HG02623 (cell line): ENCODE measurements around the gene LMBRD1.

Source experiments
- ATAC-seq: cut with Tn5 transposase; IDR thresholded peaks from one replicate; pipeline ENCODE4 v1.9.1; 2021; ENCODE audit warnings: moderate library complexity; ENCODE audit not compliant: unreplicated experiment

LMBRD1 gene

DNA sequence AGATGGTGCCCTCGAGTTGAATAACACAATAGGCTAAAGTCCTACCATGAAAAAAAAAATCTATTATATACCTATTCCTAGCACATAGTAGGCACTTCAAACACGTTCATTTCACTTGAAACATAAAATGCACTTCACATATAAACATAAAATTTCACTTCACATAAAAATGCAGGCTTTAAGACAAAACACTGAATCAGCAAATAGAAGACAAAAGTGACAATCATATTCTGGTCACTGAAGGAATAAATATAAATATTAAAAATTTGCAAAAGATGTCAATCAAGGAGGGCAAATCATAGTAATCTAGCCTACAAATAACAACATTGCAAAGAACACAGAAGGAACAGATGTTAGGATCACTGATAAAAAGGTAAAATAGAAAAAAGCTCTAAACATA is 153.1 kb downstream of the LMBRD1 start:
- ATAC-seq = no peak

DNA sequence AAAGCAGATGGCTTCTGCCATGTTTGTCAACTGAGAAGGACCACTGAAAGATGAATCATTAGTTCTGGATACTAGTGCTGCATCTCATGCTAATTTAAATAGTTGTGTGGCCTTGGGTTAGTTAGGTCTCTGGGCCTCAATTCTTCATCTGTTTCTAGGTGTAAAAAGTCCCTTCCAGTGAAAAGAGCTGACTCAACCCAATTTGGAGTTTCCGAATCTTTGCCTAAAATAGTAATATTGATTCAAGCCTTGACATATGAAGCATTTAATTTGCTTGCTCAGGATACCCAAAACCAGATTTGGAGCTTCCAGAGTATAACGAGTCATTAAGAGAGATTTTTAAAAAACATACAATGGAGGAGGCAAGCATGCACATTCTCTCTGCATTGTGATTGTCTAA is 163.9 kb downstream of the LMBRD1 start:
- ATAC-seq = no peak

- ATAC-seq = no peak
These were observed 165.1 kb downstream of the LMBRD1 start for GRCh38 chr6:69631552-69632346.

GRCh38 chr6:69630767-69631166 is 166.0 kb downstream of the LMBRD1 start:
- ATAC-seq = no peak

GRCh38 chr6:69627625-69628024 is 169.2 kb downstream of the LMBRD1 start:
- ATAC-seq = no peak

GRCh38 chr6:69624944-69625343 is 171.9 kb downstream of the LMBRD1 start:
- ATAC-seq = no peak
